GM21367 (cell line): Measurements from ENCODE around the gene MCUB.
A peak's percentile ranks its signal among the peaks of the same experiment; 100 is the strongest.

Experiments used
- ATAC-seq: cut with Tn5 transposase; IDR thresholded peaks from one replicate; pipeline ENCODE4 v1.9.1; 2021; ENCODE audit not compliant: unreplicated experiment

MCUB gene

GRCh38 chr4:109728385-109728784 is 168.3 kb downstream of the MCUB start:
- ATAC-seq = no peak

GRCh38 chr4:109729117-109729717 is 169.2 kb downstream of the MCUB start:
- ATAC-seq = no peak

- ATAC-seq = peak; percentile 83
Measured at GRCh38 chr4:109729718-109730618, 169.9 kb downstream of the MCUB start, which contains the start of gene PLA2G12A. Gene PLA2G12A, minus strand, starts transcription at chr4:109730070. Its CDS starts 261 bp downstream, at chr4:109729809.

- no peak for ATAC-seq
Measured at GRCh38 chr4:109730619-109731545, 170.8 kb downstream of the MCUB start.

GRCh38 chr4:109733728-109734127 is 173.7 kb downstream of the MCUB start:
- ATAC-seq = no peak

GRCh38 chr4:109735566-109736365 is 175.7 kb downstream of the MCUB start:
- ATAC-seq = no peak
